Osteocyte (in vitro differentiated cells): Measurements from ENCODE around the gene U2SURP. TPM values are rescaled to one million over a fixed set of nuclear protein-coding genes. Genes with fewer than 3 reads are reported as not detected.

Experiments
- DNase-seq: peaks from one replicate; pipeline ENCODE4 v3.0.0; 2021; ENCODE audit warnings: mixed read lengths; ENCODE audit not compliant: unreplicated experiment; ENCODE audit errors: extremely low spot score
- H3K27ac Mint-ChIP-seq: one replicate; pipeline ENCODE4 v1.8.0; 2021; ENCODE audit warnings: mild to moderate bottlenecking, mixed read lengths; ENCODE audit not compliant: unreplicated experiment
- H3K27me3 Mint-ChIP-seq: one replicate; pipeline ENCODE4 v1.8.0; 2021; ENCODE audit warnings: mixed read lengths; ENCODE audit not compliant: unreplicated experiment
- H3K36me3 Mint-ChIP-seq: one replicate; pipeline ENCODE4 v1.8.0; 2021; ENCODE audit warnings: mixed read lengths; ENCODE audit not compliant: unreplicated experiment
- H3K4me1 Mint-ChIP-seq: one replicate; pipeline ENCODE4 v1.8.0; 2021; ENCODE audit warnings: mixed read lengths; ENCODE audit not compliant: unreplicated experiment
- H3K4me3 Mint-ChIP-seq: one replicate; pipeline ENCODE4 v1.8.0; 2021; ENCODE audit warnings: mild to moderate bottlenecking, moderate library complexity, mixed read lengths; ENCODE audit not compliant: unreplicated experiment
- H3K9me3 Mint-ChIP-seq: one replicate; pipeline ENCODE4 v1.8.0; 2021; ENCODE audit warnings: mixed read lengths; ENCODE audit not compliant: unreplicated experiment
- total RNA-seq: library from RNA; stranded (reverse); gene quantifications from 2 replicates; pipeline ENCODE4 v1.2.1, GENCODE V29; 2021
- TF ChIP-seq, protein P1 (sequence below): fragments of 200-600 bp; sonication (generic); IDR thresholded peaks from 2 replicates; pipeline ENCODE4 v1.5.0; 2021; ENCODE audit warnings: antibody characterized with exemption, mild to moderate bottlenecking, moderate library complexity

The U2SURP gene
- total RNA-seq, 1 donor from 2014 or later = 88.8 TPM

DNA sequence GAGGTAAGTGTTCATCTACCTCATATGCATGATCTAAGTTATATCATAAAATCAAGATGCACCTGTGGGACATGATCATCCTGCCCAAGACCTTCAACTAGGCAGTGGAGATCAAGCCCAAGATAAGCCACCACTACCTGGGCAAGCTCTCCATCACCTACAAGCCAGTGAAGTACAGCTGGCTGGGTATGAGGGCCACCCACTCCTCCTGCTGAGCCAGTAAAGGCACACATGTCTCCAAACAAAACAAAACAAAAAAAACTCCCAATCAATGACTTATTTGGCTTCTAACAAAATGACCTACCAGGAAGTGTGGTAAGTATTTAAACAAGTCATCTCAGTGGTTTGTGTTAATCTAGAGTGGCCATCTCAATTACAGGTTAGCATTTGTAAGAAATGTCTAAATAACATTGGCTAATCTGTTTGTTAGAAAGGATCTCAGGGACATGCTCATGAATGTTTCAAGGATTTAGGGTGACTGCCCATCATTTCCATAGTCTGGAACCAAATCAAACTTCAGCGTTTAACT lies 41.0 kb upstream of the U2SURP start:
- H3K4me3 Mint-ChIP-seq = no peak overlapping the region
- no peaks in the 10 kb centered on the region for H3K9me3 Mint-ChIP-seq
- TF ChIP-seq, protein P1, sequence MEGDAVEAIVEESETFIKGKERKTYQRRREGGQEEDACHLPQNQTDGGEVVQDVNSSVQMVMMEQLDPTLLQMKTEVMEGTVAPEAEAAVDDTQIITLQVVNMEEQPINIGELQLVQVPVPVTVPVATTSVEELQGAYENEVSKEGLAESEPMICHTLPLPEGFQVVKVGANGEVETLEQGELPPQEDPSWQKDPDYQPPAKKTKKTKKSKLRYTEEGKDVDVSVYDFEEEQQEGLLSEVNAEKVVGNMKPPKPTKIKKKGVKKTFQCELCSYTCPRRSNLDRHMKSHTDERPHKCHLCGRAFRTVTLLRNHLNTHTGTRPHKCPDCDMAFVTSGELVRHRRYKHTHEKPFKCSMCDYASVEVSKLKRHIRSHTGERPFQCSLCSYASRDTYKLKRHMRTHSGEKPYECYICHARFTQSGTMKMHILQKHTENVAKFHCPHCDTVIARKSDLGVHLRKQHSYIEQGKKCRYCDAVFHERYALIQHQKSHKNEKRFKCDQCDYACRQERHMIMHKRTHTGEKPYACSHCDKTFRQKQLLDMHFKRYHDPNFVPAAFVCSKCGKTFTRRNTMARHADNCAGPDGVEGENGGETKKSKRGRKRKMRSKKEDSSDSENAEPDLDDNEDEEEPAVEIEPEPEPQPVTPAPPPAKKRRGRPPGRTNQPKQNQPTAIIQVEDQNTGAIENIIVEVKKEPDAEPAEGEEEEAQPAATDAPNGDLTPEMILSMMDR = no peak
- no peak overlapping the region for H3K27ac Mint-ChIP-seq
- H3K27me3 Mint-ChIP-seq = peaks cover 65% of the 10 kb centered on the region
- H3K4me1 Mint-ChIP-seq = peaks cover 10% of the 10 kb centered on the region
- DNase-seq = no peak
- no peaks in the 10 kb centered on the region for H3K36me3 Mint-ChIP-seq

DNA sequence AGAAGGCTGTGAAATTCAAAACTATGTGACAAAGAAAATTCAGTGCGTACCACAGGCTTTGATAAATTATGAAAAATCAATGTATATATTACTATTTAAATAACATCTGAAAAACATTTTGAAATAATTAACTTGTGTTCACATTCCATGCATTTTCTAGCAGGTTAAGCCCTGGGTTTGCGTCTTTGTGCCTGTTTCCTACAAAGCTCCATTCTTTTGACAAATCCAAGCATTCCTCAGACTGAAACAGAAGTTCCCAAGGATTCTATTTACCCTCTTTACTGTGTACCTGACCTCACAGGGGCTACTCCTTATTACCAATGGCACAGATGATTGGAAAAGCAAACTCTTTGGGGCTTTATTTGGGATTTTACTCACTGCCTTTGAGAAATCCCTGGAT lies 39.8 kb upstream of the U2SURP start:
- H3K4me3 Mint-ChIP-seq = peak overlapping the region; percentile 70
- H3K9me3 Mint-ChIP-seq = no peaks in the 10 kb centered on the region
- no peak for DNase-seq
- TF ChIP-seq, protein P1 = no peak
- H3K27ac Mint-ChIP-seq = no peak overlapping the region
- H3K36me3 Mint-ChIP-seq = no peaks in the 10 kb centered on the region
- H3K27me3 Mint-ChIP-seq = peaks cover 64% of the 10 kb centered on the region
- peaks cover 10% of the 10 kb centered on the region for H3K4me1 Mint-ChIP-seq

DNA sequence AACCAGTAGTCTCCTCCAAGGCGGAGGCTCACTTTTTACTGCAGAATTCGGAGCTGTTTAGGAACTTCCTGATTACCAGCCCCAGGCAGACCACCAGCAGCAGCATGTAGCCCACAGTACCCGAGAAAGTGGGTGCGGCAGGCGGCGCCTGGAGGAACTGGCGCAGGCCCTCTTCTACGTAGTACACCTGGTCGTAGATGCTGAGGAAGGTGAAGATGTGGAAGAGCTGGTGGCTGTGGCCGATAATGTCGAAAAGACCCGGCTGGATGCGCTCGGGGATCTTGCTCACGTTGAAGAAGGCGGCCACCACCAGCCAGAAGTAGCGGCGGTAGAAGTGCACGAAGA lies 39.2 kb upstream of the U2SURP start:
- TF ChIP-seq, protein P1 = no peak
- DNase-seq = no peak
- Mint-ChIP-seq H3K9me3 (no peaks in the 10 kb centered on the region), H3K4me3 (peak overlapping the region; percentile 70), H3K4me1 (peaks cover 10% of the 10 kb centered on the region), H3K36me3 (no peaks in the 10 kb centered on the region), H3K27ac (no peak overlapping the region), H3K27me3 (peaks cover 65% of the 10 kb centered on the region)

DNA sequence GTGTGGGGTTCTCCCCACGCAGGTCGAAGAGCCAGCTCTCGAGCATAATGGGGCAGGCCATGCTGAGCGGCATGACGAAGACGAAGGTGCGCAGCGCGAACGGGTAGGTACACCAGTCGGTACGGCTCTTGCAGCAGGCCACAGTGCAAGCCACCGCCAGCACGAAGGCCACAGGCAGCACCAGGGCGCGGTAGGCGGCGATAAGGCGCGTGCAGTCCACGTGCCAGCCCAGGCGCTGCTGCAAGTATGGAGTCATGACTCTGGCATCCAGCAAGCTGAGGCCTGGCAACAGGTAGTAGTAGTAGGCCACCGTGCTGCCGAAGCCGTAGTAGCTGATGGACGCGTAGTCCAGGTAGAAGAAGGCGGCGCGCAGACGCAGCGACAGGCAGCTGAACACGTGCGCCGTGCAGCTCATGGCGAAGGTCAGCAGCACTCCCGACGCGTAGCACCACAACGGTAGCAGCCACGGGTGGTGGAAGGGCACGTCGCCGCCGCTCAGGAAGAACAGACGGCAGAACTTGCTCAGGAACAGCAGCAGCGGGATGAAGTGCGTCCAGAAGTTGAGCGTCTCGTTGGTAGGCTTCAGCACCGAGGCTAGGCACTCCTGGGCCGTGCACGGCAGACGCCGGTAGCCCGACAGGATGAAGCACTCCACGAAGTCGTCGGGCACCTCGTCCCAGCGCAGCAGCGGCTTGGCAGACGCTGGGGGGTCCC lies 38.7 kb upstream of the U2SURP start:
- peaks cover 10% of the 10 kb centered on the region for H3K4me1 Mint-ChIP-seq
- no peaks in the 10 kb centered on the region for H3K36me3 Mint-ChIP-seq
- TF ChIP-seq, protein P1 = no peak
- H3K27ac Mint-ChIP-seq = no peak overlapping the region
- H3K27me3 Mint-ChIP-seq = peaks cover 60% of the 10 kb centered on the region
- DNase-seq = no peak
- H3K9me3 Mint-ChIP-seq = no peaks in the 10 kb centered on the region
- peak overlapping the region; percentile 70 for H3K4me3 Mint-ChIP-seq

DNA sequence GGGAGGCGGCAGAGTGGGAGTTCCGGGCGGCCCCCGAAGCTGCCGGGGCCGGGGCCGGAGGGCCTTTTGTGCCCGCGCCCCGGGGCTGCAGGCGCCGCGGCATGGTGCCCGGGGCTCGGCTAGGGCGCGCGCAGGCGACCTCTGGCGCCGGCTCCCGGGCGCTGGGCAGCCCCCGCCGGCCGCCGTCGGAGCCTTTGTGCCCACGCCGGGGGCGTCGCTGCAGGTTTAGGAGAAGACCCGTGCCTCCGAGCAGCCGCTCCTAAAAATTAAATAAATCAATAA lies 38.2 kb upstream of the U2SURP start:
- TF ChIP-seq, protein P1 = no peak
- Mint-ChIP-seq H3K27me3 (peaks cover 57% of the 10 kb centered on the region), H3K4me3 (peak overlapping the region; percentile 70), H3K36me3 (no peaks in the 10 kb centered on the region), H3K4me1 (peaks cover 10% of the 10 kb centered on the region), H3K9me3 (no peaks in the 10 kb centered on the region), H3K27ac (no peak overlapping the region)
- no peak for DNase-seq
